DMS153 (cell line): ENCODE measurements around the gene XPNPEP1.

Experiments used
- DNase-seq: peaks from one replicate; lab custom pipeline; 2025; lab: John Stamatoyannopoulos, UW

Gene XPNPEP1

DNA sequence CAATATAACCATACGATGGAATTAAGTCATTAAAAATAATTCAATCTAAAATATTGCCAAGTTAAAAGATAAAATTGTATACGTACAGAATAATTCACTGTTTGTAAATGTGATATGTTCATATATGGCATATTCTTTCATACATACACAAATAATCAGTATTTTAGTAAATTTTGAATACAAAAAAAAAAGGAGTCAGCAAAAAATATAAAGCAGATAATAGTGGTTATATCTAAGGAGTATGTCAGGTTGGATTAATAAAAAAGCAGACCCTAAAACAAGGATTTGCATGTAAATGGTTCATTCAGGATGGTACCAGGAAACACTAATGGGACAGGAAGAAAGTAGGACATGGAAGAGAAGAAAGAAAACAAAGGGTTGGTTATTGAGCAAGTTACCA is 59.5 kb downstream of the XPNPEP1 start:
- DNase-seq, result no peak

DNA sequence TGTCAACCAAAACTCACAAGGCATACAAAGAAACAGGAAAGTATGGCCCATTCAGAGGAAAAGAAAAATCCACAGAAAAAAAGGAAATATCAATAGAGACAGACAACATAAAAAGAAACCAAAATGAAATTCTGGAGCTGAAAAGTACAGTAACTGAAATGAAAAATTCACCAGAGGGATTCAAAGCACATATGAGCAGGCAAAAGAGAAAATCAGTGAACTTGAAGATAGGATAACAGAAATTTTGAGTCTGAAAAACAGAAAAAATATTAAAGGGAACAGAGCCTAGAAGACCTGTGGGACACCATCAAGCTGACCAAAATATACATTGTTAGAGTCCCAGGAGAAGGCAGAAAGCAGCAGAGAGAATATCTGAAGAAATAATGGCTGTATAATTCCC is 60.6 kb downstream of the XPNPEP1 start:
- DNase-seq, result no peak

DNA sequence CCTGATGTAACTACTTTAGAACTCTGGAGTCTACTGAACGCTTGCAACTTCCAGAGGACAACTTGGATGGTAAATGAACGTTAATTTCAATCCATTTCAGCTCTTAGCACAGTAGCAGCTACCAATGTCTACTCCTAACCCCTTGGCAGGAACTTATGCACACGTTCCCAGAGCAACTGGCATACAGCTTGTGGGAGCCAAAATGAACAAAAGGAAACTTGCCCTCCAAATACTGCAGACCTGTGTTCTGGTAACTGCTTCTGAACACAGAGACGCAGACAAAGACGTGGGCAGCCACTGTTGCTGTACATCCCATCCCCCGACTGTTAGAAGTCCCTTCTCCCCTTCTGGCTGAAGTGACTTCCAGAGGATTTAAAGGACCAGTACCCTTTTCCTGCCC is 61.3 kb downstream of the XPNPEP1 start:
- DNase-seq, result no peak

DNA sequence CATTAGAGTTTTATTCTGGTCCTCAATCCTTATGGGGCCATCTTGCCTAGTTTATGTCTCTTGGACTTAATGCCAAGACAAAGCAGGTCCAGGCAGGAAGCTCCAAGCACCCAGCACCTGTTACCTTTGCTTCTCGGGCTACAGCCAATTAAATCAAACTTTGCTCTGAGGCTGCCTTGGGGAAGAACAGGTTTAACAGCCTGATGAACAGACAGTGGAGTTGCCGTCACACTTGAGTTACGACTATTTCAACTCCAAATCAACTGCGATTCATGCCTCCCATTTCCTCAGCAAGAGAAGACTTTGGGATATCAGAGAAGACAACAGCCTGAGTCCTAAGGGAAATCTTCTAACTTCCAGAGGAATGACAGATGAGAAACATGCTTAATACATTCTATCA is 62.2 kb downstream of the XPNPEP1 start:
- peak; percentile 3 for DNase-seq

DNA sequence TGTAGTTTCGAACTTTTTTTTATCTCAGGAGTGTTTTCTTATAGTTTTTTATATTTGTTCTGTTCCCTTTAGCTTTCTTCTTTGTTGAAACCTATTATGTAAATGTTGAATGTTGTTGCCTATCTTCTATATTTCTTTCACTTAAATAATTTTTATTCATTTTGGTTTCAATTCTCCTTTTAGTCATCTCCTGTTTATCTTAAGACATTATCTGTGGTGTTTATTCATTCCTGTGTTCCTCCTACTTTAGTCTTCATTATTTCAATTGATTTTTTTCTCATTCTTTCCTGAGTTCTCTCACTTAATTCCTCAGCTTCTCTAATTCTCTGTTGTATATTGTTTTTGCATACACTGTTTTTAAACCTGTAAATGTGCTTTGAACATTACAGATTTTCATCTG is 64.1 kb downstream of the XPNPEP1 start:
- DNase-seq, result no peak

DNA sequence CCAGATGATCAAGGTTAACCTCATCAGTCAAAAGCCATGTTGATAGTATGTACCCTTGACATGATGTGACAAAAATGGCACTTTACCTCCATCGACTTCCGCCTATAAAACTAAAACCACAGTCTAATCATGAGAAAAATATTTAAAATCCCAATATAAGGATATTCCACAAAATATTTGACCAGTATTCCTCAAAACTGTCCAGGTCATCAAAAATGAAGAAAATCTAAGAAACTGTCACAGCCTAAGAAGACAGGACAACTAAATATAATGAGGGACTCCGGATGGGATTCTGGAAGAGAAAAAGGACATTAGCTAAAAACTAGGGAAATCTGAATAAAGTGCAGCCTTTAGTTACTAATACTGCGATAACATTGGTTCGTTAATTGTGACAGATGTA is 67.6 kb downstream of the XPNPEP1 start:
- no peak for DNase-seq

DNA sequence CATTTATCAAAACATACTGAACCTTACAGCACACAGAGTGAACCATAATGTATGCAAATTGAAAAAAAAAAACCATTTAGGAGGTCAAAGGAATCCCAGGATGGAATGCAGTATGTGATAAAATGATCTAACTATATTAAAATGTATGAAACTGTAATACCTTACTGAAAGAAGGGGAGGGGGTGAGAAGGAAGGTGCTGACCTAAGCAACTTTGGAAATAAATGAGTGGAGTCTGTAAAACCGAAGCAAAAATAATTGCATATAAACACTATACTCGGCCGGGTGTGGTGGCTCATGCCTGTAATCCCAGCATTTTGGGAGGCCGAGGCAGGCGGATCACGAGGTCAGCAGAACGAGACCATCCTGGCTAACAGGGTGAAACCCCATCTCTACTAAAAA is 69.4 kb downstream of the XPNPEP1 start:
- DNase-seq, result no peak

DNA sequence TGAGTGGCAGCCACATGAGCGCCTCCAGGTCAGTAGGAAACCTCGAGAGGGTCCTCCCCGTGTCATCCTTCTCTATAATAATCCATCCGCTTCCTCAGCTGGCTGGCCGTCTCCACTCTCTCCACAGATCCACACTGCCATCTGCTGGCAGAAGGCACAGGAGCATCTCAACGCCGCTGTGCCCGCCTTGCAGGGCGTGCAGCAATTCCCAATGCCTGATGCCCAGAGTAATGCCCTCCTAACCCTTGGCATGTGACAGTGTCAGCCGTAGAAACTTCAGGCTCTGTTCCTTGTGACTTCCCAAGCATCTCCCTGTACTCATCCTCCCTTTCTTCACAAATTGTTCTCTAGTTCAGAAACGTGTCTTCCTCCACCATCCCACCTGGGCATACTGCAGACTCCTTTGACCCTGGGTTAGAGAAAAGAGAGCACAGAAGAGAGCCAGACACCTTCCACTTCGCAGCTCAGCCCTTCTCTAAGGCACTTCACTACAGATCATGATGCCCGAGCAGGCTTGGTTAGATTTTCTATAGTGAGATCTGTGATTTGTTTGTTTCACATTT is 70.8 kb downstream of the XPNPEP1 start:
- peak; percentile 13 for DNase-seq

DNA sequence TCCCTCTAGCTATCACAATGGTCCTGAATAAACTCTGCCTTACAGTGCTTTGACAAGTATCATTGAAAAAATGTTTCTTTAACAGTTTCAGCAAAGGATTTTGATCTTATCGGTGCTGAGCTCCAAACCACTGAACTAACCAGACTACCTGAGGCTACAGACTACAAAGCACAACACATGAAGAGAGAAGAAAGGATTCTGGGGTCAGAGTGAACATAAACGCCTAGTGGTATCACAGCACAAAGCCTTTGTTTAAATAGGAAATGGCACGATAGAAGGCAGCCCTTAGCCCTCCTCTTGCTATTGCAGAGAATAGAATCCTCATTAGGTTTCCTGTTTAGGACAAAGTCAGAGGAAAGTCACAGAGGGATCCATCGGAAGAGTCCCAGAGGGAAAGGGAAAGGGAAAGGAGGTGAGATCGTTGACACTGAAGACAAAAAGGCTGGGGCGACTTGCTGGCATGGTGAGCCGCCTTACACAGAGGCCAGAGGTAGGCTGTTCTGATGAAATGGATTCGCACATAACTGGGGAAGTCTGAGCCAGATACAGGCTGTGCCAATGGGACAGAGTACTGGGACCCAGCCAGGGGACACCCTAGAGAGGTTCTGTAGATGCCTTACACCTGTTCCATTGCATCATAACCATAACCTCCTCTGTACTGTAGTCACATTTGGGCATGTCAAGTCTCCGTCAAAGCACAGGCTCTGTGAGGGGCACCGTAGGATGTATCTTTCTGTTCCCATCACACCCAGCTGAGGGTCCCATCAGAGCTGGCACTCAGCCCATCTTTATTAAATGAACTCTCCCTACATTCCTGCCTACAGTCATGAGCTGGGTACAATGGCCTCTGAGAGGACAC is 71.5 kb downstream of the XPNPEP1 start:
- no peak for DNase-seq

DNA sequence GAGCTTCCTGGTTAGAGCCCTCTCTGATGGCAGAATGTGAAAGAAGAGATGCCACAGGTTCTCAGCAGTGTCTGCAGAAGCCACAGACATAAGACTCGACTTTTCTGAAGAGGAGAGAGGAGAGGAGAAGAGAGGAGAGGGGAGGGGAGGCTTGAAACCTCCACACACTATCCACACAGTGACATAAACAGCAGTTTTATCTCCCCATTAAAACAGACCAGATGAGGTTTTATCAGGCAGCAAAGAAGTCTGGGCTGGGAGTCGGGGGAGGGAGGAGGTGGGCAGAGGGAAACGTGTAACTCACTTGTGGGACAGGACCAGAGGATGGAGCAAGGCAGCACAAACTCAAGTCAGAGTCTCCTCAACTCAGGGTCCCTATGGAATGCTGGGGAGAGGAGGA is 76.5 kb downstream of the XPNPEP1 start:
- DNase-seq, result no peak

DNA sequence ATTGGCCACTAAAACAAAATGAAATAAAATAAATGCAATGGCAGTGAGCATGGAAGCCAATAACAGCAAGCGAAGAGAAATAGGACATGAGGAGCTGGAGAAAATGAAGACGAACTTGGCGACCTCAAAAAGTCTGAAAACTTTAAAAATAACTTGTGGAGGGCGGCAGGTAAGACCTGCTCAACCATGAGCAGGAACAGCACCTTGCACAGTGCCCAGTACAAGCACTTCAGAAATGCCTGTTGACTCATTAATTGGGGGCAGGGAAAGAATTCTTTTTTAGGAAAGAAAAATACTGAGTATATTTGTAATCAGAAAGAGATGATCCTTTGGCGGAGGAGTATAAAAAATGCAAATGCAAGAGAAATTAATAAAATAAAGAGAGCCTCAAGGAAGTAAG is 78.0 kb downstream of the XPNPEP1 start:
- DNase-seq, result no peak

DNA sequence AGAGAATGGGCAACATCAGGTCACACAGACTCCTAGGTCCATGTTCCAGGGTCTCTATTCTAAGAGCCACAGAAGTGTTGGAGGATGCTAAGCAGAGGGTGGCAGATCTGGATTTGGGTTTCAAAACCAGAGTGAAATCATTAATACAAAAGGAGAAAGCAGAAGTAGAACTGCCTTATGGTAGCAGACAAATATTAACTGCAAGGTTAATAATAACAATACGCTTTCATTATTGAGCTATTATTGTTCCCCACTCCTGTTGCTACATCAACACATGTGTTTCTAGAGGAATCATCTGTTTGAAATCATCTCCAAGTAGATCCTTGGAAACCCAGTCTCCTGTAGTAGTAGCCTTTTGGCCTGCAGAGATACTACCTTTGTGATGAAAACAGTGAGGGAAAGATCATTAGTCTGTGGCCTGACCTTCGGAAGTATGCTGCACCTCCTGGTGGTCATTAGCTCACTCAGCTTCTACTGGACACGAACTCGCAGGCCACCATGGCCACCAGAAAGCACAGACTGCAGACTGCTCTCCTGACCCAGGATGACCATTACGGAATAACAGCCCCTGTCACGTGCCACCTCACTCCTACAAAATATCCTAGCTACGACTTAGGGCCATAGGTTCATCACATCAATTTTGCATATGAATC is 84.6 kb downstream of the XPNPEP1 start:
- no peak for DNase-seq

DNA sequence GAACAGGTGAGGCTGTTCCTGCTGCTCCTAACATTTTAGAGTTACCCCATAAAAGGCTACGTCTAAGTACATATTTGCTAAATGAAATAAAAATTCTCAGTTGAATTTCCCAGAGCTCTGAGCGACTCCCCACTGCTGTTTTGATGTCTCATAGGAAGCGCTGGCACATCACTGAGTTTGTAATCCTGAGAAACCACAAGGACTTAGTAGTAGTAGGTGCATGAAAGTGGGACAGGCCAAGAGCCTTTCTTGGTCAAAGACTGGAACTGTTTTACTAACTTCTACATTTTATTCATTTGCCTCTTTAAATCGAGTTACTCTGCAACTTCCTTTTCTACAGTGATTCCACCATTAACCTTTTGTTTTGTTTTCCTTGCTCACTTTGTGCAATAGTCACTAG is 85.9 kb downstream of the XPNPEP1 start:
- no peak for DNase-seq

DNA sequence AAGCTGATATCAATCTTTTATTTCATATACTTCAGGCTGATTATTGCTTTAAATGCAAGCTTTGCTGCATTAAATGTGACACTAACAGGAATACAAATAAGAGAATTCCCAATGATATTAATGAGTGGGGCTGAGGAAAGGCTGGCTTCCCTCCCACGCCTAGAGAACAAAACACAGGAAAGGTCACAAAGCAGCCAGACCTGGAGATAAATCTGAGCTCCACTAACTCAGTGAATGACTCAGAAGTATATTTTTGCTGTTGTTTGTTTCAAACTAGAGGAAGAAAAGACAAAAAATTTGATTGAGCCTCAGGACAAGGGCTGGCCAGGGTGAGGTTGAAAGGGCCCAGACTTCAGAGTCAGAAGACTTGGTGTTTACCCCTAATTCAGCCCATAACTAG is 88.1 kb downstream of the XPNPEP1 start:
- no peak for DNase-seq

DNA sequence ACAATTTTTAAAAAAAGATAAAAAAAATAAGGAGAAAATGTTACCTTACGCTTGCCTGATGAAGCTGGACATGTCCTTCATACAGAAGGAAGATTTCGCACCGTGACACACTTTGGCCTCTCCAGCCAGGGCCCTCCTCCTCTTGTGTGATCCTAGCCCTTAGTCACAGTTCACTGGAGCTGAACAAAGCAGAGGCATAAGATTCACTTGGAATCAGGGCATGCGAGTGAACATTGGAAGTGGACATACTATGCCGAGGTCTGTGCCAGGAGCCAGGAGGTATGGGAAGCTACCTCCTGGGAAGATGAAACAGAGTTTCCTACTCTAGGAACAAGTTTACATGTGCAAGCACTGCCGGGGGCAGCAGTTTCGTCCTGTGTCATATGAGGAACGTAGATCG is 91.5 kb downstream of the XPNPEP1 start:
- no peak for DNase-seq

DNA sequence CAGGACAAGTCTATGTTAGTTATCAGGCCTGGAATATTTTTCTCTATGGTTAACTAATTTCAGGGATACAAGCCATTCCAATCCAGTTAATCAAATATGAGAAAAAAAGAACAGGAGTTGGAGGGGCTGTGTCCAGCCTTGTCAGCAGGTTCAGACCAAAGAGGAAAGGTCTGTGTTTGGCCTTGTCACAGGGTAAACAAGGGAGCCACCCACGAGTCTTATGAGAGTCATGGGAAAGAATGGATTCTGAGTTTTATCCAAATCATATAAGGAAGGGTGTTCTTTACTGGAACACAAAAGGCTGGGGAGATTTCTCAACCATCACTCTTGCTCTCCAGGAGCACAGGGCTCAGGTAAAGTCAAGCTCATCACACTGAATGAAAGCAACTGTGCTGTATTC is 99.1 kb downstream of the XPNPEP1 start:
- DNase-seq, result no peak

DNA sequence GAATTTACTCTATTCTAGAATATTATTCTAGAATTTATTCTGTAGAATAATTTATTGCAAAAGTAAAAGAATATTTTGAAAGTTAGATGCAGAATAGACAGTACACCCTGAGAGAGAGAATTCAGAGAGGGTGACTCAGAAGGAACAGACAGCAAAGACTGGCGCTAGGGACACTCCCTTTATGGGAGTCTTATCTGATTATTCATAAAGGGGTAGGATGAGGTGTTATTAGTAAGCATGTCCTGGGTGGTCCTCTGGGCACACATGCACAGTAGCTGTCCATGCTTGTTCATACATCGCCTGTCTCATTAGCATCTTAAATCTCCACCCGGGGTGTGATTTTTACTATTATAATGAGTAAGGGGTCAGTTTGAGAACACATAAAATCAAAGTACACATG is 100.1 kb downstream of the XPNPEP1 start:
- no peak for DNase-seq

DNA sequence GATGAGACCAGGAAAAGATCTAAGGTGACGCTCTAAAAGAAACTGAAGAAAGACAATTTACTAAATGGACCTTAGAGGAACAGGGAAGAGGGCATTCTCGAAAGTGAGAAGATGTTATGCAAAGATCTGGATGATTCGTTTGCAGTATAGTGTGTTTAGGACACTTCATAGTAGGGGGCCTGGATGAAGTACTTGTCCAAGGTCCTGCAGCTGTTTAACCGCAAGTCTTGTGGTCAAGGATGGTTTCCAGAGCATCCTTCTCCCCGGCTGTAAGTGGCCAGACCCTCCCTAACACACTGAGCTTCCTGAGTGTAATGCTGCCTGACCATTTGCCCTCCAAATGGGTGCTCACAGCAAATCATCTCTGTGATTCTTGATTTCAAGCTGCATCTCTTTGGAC is 101.6 kb downstream of the XPNPEP1 start:
- no peak for DNase-seq

DNA sequence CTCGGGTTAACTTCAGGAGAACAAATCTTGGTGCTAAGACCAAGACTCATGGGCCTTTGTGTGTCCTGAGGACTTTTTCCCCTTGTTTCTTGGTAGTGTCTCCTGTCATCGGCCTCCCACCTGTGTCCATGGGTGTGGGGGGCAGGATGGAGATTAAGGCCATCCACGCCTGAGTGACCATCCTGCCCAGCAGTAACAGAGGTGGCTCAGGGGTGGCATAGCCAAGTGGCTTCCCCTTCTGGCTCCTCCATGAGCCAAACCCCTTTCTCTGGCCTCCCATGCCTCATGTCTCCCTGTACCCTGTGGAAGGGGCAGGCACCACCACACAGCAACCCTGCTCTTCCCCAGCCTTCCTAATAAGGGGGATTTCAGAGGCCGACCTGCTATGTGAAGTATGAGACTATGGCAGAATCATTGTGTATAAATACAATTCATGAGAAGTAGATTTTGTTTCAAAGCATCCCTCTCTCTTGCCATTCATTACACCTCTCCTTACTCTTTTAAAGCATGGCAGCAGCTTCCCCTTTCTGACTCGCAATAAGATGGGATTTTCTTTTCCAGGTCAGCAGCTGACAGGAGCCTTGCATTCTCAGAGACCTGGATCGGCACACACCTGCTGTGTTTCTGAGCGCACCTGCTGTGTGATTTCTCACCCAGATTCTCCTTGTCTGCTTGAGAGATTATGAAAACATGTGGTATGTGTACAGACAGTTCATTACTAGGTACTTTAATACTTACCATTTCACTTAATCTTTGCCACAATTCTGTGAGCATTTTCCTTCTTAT is 102.5 kb downstream of the XPNPEP1 start:
- no peak for DNase-seq

DNA sequence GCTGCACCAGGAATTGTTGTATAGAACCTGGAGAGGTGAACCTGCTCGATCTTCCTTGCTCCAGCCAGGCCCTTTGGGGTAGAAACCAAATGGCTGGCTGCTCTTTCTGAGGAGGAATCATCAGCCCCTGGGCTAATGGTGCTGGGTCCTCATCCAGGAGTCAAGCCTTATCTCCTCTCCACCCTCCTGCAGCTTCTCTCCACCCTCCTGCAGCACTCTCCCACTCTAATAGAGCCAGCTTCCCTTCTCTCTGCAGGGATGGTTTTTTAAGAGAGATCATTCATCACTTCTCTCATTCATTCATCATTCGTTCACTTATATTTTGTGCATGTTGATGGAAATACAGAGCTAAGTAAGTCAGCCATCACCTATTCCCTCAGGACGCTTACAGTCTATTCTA is 103.5 kb downstream of the XPNPEP1 start:
- DNase-seq, result no peak
